Measurements from ENCODE around the gene MTOR. TPM values are rescaled to one million over a fixed set of nuclear protein-coding genes. Genes with fewer than 3 reads are reported as not detected.

The MTOR gene
- total RNA-seq, 4 donors from 2014 or later = 32.9 to 43.7 (median 39.3) TPM

DNA sequence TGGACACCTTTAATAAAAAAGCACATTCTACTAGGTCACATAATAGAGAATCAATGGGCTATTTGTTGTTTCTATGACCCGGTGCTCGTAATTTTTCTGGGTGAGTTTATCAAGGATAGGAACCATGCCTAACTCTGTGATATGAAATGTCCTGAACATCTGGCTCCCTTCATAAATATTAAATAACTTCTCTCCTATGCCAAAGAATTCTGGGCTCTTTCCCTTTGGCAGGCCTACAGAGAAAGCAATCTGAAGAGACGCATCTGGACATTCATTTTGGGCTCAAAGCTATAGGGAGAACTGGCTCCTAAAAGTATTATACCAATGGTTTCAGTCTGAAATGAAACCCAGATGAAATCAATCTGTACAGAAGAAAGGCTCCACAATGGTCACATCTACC is 112.0 kb downstream of the MTOR start:
- Histone ChIP-seq H3K27me3 (no peaks in the 10 kb centered on the region), H3K36me3 (peaks cover 76% of the 10 kb centered on the region), H3K4me1 (no peaks in the 10 kb centered on the region), H3K4me3 (no peak overlapping the region), H3K9me3 (no peaks in the 10 kb centered on the region), H3K27ac (no peak overlapping the region)
- no peak for DNase-seq (ENCODE audit: low spot score in 2 of 2)
- TF ChIP-seq, protein P1, sequence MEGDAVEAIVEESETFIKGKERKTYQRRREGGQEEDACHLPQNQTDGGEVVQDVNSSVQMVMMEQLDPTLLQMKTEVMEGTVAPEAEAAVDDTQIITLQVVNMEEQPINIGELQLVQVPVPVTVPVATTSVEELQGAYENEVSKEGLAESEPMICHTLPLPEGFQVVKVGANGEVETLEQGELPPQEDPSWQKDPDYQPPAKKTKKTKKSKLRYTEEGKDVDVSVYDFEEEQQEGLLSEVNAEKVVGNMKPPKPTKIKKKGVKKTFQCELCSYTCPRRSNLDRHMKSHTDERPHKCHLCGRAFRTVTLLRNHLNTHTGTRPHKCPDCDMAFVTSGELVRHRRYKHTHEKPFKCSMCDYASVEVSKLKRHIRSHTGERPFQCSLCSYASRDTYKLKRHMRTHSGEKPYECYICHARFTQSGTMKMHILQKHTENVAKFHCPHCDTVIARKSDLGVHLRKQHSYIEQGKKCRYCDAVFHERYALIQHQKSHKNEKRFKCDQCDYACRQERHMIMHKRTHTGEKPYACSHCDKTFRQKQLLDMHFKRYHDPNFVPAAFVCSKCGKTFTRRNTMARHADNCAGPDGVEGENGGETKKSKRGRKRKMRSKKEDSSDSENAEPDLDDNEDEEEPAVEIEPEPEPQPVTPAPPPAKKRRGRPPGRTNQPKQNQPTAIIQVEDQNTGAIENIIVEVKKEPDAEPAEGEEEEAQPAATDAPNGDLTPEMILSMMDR (IDR thresholded peaks at IDR 0.05) = no peak
- TF ChIP-seq POLR2AphosphoS5 (IDR thresholded peaks at IDR 0.05) (no peak), POLR2A (IDR thresholded peaks at IDR 0.05) (no peak), EP300 (IDR thresholded peaks at IDR 0.05) (no peak)
- 76% methylated on average over 3 of the region's 3 CpGs for WGBS

GRCh38 chr1:11147197-11147770 is 115.1 kb downstream of the MTOR start:
- H3K27ac ChIP-seq = no peak overlapping the region
- H3K4me3 ChIP-seq = no peak overlapping the region
- H3K36me3 ChIP-seq = peaks cover 89% of the 10 kb centered on the region
- no peaks in the 10 kb centered on the region for H3K27me3 ChIP-seq
- TF ChIP-seq EP300 (IDR thresholded peaks at IDR 0.05) = no peak
- TF ChIP-seq, protein P1 (IDR thresholded peaks at IDR 0.05) = no peak
- DNase-seq (ENCODE audit: low spot score in 2 of 2) = no peak
- WGBS = 62% methylated on average over 4 of the region's 4 CpGs
- no peaks in the 10 kb centered on the region for H3K9me3 ChIP-seq
- peaks cover 4% of the 10 kb centered on the region for H3K4me1 ChIP-seq

DNA sequence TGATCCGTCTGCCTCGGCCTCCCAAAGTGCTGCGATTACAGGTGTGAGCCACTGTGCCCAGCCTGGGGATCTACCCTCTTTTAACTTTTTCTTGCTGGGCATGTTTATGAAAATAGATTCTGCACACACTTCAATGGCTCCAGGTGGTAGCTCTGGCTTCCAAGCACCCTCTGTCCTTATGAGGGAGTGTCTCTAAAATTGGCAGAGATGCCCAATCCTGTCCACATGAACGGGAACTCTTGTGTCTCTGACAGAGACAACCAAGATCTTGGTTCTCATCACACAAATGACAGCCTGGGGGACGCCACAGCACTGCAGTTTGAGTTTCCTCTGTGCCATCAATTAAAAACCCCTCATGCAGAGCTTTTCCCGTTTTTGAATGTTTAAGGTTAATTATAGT is 116.6 kb downstream of the MTOR start:
- DNase-seq (ENCODE audit: low spot score in 2 of 2) = no peak
- TF ChIP-seq, protein P1 (IDR thresholded peaks at IDR 0.05) = no peak
- TF ChIP-seq POLR2AphosphoS5 (IDR thresholded peaks at IDR 0.05) = no peak
- TF ChIP-seq POLR2A (IDR thresholded peaks at IDR 0.05) = no peak
- no peak for TF ChIP-seq EP300 (IDR thresholded peaks at IDR 0.05)
- H3K27ac ChIP-seq = no peak overlapping the region
- no peaks in the 10 kb centered on the region for H3K27me3 ChIP-seq
- 89% methylated on average over 6 of the region's 6 CpGs for WGBS
- H3K4me3 ChIP-seq = no peak overlapping the region
- no peaks in the 10 kb centered on the region for H3K9me3 ChIP-seq
- peaks cover 80% of the 10 kb centered on the region for H3K36me3 ChIP-seq
- peaks cover 4% of the 10 kb centered on the region for H3K4me1 ChIP-seq

GRCh38 chr1:11144570-11145256 is 117.6 kb downstream of the MTOR start:
- DNase-seq (ENCODE audit: low spot score in 2 of 2) = no peak
- no peaks in the 10 kb centered on the region for H3K9me3 ChIP-seq
- no peak overlapping the region for H3K4me3 ChIP-seq
- no peaks in the 10 kb centered on the region for H3K27me3 ChIP-seq
- H3K4me1 ChIP-seq = peaks cover 4% of the 10 kb centered on the region
- 60% methylated on average over 12 of the region's 12 CpGs for WGBS
- peaks cover 85% of the 10 kb centered on the region for H3K36me3 ChIP-seq
- no peak overlapping the region for H3K27ac ChIP-seq
- no peak for TF ChIP-seq EP300 (IDR thresholded peaks at IDR 0.05)
- no peak for TF ChIP-seq POLR2AphosphoS5 (IDR thresholded peaks at IDR 0.05)

GRCh38 chr1:11143907-11144306 is 118.4 kb downstream of the MTOR start:
- Histone ChIP-seq H3K4me1 (peaks cover 4% of the 10 kb centered on the region), H3K36me3 (peaks cover 85% of the 10 kb centered on the region), H3K9me3 (no peaks in the 10 kb centered on the region), H3K27me3 (no peaks in the 10 kb centered on the region), H3K27ac (peak overlapping the region; percentile 30), H3K4me3 (no peak overlapping the region)
- TF ChIP-seq, protein P1 (IDR thresholded peaks at IDR 0.05) = no peak
- TF ChIP-seq EP300 (IDR thresholded peaks at IDR 0.05) = no peak
- TF ChIP-seq POLR2AphosphoS5 (IDR thresholded peaks at IDR 0.05) = no peak
- TF ChIP-seq POLR2A (IDR thresholded peaks at IDR 0.05) = no peak
- 76% methylated on average over 2 of the region's 2 CpGs for WGBS
- DNase-seq (ENCODE audit: low spot score in 2 of 2) = no peak

All from suprapubic skin (tissue), 4 donors.